ENCODE results near the gene TRIP12. TPM values are rescaled to one million over a fixed set of nuclear protein-coding genes. Genes with fewer than 3 reads are reported as not detected.
A peak's percentile ranks its signal among the peaks of the same experiment; 100 is the strongest.

TRIP12 gene
- polyA plus RNA-seq, 1 of the 3 experiments (the other 2 are of a cell fraction) = 30.3 TPM

DNA sequence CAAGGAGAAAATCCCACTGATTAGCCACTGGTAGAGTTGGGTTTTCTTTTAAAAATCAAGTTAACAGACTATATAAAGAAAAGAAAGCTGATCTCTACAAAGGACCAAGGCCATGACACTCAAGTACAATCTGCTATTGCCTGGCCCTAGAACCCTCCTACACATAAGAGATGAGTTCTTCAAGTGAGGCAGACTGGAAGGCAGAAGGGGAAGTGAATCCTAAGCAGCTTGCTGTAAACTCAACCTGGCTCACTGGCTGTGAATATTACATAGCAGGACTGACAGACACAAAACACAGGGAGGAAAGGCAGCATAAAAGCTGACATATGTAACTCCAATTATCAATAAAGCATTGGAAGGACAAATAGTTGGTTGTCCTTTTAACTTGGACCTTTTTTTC lies 65.4 kb downstream of the TRIP12 start:
- peaks cover 0 to 6% of the 10 kb centered on the region in 2 experiments; a peak in 2 of 4 replicates for H3K4me1 ChIP-seq (ENCODE audit: control insufficient read depth in 1 of 2, insufficient read depth in 2 of 2, low read depth in 1 of 2, low read length in 1 of 2)
- H3K4me3 ChIP-seq (ENCODE audit: low read depth in 2 of 2, low read length in 1 of 2) = no peak overlapping the region
- H3K9ac ChIP-seq = no peak overlapping the region
- CTCF ChIA-PET = interaction anchor here (0.7 to 1.6 kb wide), 4 partner anchors 9 to 55 kb away, joined by 3 to 4 read pairs (median 3); no protein-coding TSS in a partner anchor
- H4K20me1 ChIP-seq (ENCODE audit: insufficient read depth) = peaks cover 28% of the 10 kb centered on the region
- DNase-seq = no peak
- H3F3A ChIP-seq (replicated peaks; ENCODE audit: insufficient read depth) = peaks cover 14% of the 10 kb centered on the region
- POLR2A ChIA-PET = no interaction called here
- peaks cover 89% of the 10 kb centered on the region for H3K79me2 ChIP-seq (ENCODE audit: insufficient read depth)
- no peak overlapping the region for H2AFZ ChIP-seq (ENCODE audit: low read depth)
- no peak overlapping the region for H3K4me2 ChIP-seq
- no peaks in the 10 kb centered on the region for H3K27me3 ChIP-seq (ENCODE audit: insufficient read depth)
- H3K9me3 ChIP-seq = no peaks in the 10 kb centered on the region
- peaks cover 32 to 41% of the 10 kb centered on the region in 2 experiments for H3K36me3 ChIP-seq (replicated peaks in 1 of 2; ENCODE audit: control insufficient read depth in 1 of 2, insufficient read depth in 2 of 2, low read length in 1 of 2)
- no peak overlapping the region; a peak in 1 of 4 replicates for H3K27ac ChIP-seq (ENCODE audit: low read depth in 2 of 2, low read length in 1 of 2)
- TF ChIP-seq, protein P1, sequence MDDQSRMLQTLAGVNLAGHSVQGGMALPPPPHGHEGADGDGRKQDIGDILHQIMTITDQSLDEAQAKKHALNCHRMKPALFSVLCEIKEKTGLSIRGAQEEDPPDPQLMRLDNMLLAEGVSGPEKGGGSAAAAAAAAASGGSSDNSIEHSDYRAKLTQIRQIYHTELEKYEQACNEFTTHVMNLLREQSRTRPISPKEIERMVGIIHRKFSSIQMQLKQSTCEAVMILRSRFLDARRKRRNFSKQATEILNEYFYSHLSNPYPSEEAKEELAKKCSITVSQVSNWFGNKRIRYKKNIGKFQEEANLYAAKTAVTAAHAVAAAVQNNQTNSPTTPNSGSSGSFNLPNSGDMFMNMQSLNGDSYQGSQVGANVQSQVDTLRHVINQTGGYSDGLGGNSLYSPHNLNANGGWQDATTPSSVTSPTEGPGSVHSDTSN (IDR thresholded peaks at IDR 0.05) = no peak
- TF ChIP-seq IRF3 (IDR thresholded peaks at IDR 0.05; ENCODE audit: low read depth, low read length) = no peak
- H3K9me2 ChIP-seq = no peaks in the 10 kb centered on the region

DNA sequence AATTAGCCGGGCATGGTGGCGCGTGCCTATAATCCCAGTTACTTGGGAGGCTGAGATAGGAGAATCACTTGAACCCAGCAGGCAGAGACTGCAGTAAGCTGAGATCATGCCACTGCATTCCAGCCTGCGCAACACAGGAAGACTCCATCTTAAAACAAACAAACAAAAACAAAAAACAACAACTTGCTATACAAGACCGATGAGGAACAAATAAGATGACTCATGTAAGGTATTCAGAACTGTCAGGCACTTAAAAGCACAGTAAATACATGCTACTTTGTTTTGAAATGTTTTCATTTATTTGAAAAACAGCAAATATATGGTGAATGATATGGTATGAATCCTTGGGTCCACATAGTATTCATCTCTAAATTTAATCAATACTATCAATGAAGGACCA lies 66.7 kb downstream of the TRIP12 start:
- Histone ChIP-seq H2AFZ (ENCODE audit: low read depth) (no peak overlapping the region), H3K4me2 (no peak overlapping the region), H3K9me3 (no peaks in the 10 kb centered on the region), H3K4me1 (ENCODE audit: control insufficient read depth in 1 of 2, insufficient read depth in 2 of 2, low read depth in 1 of 2, low read length in 1 of 2) (peaks cover 0 to 6% of the 10 kb centered on the region in 2 experiments; a peak in 2 of 4 replicates), H3K4me3 (ENCODE audit: low read depth in 2 of 2, low read length in 1 of 2) (no peak overlapping the region), H3K36me3 (replicated peaks in 1 of 2; ENCODE audit: control insufficient read depth in 1 of 2, insufficient read depth in 2 of 2, low read length in 1 of 2) (peaks cover 32 to 38% of the 10 kb centered on the region in 2 experiments), H4K20me1 (ENCODE audit: insufficient read depth) (peaks cover 21% of the 10 kb centered on the region), H3K27me3 (ENCODE audit: insufficient read depth) (no peaks in the 10 kb centered on the region), H3K27ac (ENCODE audit: low read depth in 2 of 2, low read length in 1 of 2) (no peak overlapping the region), H3K79me2 (ENCODE audit: insufficient read depth) (peaks cover 89% of the 10 kb centered on the region), H3K9me2 (no peaks in the 10 kb centered on the region), H3K9ac (no peak overlapping the region), H3F3A (replicated peaks; ENCODE audit: insufficient read depth) (peaks cover 14% of the 10 kb centered on the region)
- CTCF ChIA-PET = no interaction called here
- TF ChIP-seq POLR2AphosphoS5 (IDR thresholded peaks at IDR 0.05; ENCODE audit: low read depth, low read length) (no peak), RAD21 (IDR thresholded peaks at IDR 0.05; ENCODE audit: low read length) (no peak), EP300 (IDR thresholded peaks at IDR 0.05; ENCODE audit: borderline replicate concordance in 1 of 2, low read depth in 1 of 2, low read length in 1 of 2) (no peak), TEAD4 (IDR thresholded peaks at IDR 0.05; ENCODE audit: borderline replicate concordance, insufficient read depth) (no peak)
- TF ChIP-seq, protein P2, sequence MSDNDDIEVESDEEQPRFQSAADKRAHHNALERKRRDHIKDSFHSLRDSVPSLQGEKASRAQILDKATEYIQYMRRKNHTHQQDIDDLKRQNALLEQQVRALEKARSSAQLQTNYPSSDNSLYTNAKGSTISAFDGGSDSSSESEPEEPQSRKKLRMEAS (IDR thresholded peaks at IDR 0.05; ENCODE audit: low read depth) = no peak
- no peak for DNase-seq
- WGBS (ENCODE audit: low lambda C conversion rate) = 97% methylated on average over 5 of the region's 5 CpGs
- POLR2A ChIA-PET = no interaction called here

- Histone ChIP-seq H3K4me1 (ENCODE audit: control insufficient read depth in 1 of 2, insufficient read depth in 2 of 2, low read depth in 1 of 2, low read length in 1 of 2) (peaks cover 0 to 6% of the 10 kb centered on the region in 2 experiments; a peak in 2 of 4 replicates), H4K20me1 (ENCODE audit: insufficient read depth) (peaks cover 30% of the 10 kb centered on the region), H3K4me3 (ENCODE audit: low read depth in 2 of 2, low read length in 1 of 2) (no peak overlapping the region), H3K4me2 (no peak overlapping the region), H3K36me3 (replicated peaks in 1 of 2; ENCODE audit: control insufficient read depth in 1 of 2, insufficient read depth in 2 of 2, low read length in 1 of 2) (peaks cover 30 to 32% of the 10 kb centered on the region in 2 experiments), H3K27me3 (ENCODE audit: insufficient read depth) (no peaks in the 10 kb centered on the region), H3F3A (replicated peaks; ENCODE audit: insufficient read depth) (peaks cover 14% of the 10 kb centered on the region), H3K9ac (no peak overlapping the region), H2AFZ (ENCODE audit: low read depth) (no peak overlapping the region), H3K79me2 (ENCODE audit: insufficient read depth) (peaks cover 89% of the 10 kb centered on the region), H3K9me2 (no peaks in the 10 kb centered on the region), H3K9me3 (no peaks in the 10 kb centered on the region), H3K27ac (ENCODE audit: low read depth in 2 of 2, low read length in 1 of 2) (peak overlapping the region in 1 of 2 experiments; percentile 34; a peak in 2 of 4 replicates)
- POLR2A ChIA-PET = no interaction called here
- DNase-seq = no peak
- WGBS (ENCODE audit: low lambda C conversion rate) = 87% methylated on average over 3 of the region's 3 CpGs
- no peak for TF ChIP-seq IRF3 (IDR thresholded peaks at IDR 0.05; ENCODE audit: low read depth, low read length)
- no peak for TF ChIP-seq ELF1 (IDR thresholded peaks at IDR 0.05)
- TF ChIP-seq MXI1 (IDR thresholded peaks at IDR 0.05; ENCODE audit: low read depth, low read length) = no peak
- CTCF ChIA-PET = interaction anchor here (0.8 to 1.2 kb wide), 2 partner anchors 11 to 51 kb away, joined by 3 read pairs; no protein-coding TSS in a partner anchor
Measured at GRCh38 chr2:229852565-229852964, 69.2 kb downstream of the TRIP12 start.

Data from SK-N-SH (cell line).